PC-3 (cell line): ENCODE results near the gene PPFIBP2. TPM values are rescaled to one million over a fixed set of nuclear protein-coding genes. Genes with fewer than 3 reads are reported as not detected.

Experiments
- ATAC-seq: fragments of 200-7000 bp; cut with Tn5 transposase; 2 replicates; pipeline ENCODE4 v1.9.1; 2020; ENCODE audit warnings: mild to moderate bottlenecking, moderate library complexity
- BruUV-seq: library from RNA; stranded (reverse); fragments of 400-500 nt; replicated peaks from 2 replicates; lab custom pipeline; 2021; lab: Mats Ljungman, UMichigan
- CTCF ChIA-PET: fragments of 300-600 bp; sonication (Branson Sonifier 250); formaldehyde crosslinking; loops from one replicate; lab custom pipeline; 2022; ENCODE audit warnings: antibody characterized with exemption; lab: Charles Lee
- POLR2A ChIA-PET: fragments of 300-600 bp; sonication (Branson Sonifier 250); formaldehyde crosslinking; loops from one replicate; lab custom pipeline; 2022; ENCODE audit warnings: antibody characterized with exemption; ENCODE audit not compliant: unreplicated experiment; lab: Charles Lee
- DNase-seq: peaks from one replicate; pipeline ENCODE4 v3.0.0-alpha.2; 2015
- H2AFZ ChIP-seq: fragments of 300-600 bp; sonication (generic); 2 replicates; pipeline ENCODE4 v1.6.0; 2016; ENCODE audit warnings: antibody characterized with exemption, low read length
- H3F3A ChIP-seq: fragments of 300-600 bp; sonication (generic); one replicate; pipeline ENCODE4 v1.6.0; 2017; ENCODE audit warnings: antibody characterized with exemption, low read length, control low read depth, mild to moderate bottlenecking; ENCODE audit not compliant: unreplicated experiment
- H3K27ac ChIP-seq: fragments of 300-600 bp; sonication (generic); 2 replicates; pipeline ENCODE4 v1.5.1; 2016; ENCODE audit warnings: mild to moderate bottlenecking, low read length
- H3K27me3 ChIP-seq: fragments of 300-600 bp; sonication (generic); 2 replicates; pipeline ENCODE4 v1.6.1; 2016; ENCODE audit warnings: low read length, mixed read lengths
- H3K36me3 ChIP-seq: fragments of 300-600 bp; sonication (generic); 2 replicates; pipeline ENCODE4 v1.6.1; 2016; ENCODE audit warnings: low read depth, mixed run types, low read length, mixed read lengths
- H3K4me1 ChIP-seq: fragments of 300-600 bp; sonication (generic); 2 replicates; pipeline ENCODE4 v1.5.1; 2016; ENCODE audit warnings: low read length; ENCODE audit not compliant: insufficient read depth
- H3K4me2 ChIP-seq: fragments of 300-600 bp; sonication (generic); 2 replicates; pipeline ENCODE4 v1.6.0; 2016; ENCODE audit warnings: low read length
- H3K4me3 ChIP-seq: fragments of 300-600 bp; sonication (generic); 2 replicates; pipeline ENCODE4 v1.5.1; 2016; ENCODE audit warnings: mild to moderate bottlenecking, low read length, mixed read lengths
- H3K79me2 ChIP-seq: fragments of 300-600 bp; sonication (generic); 2 replicates; pipeline ENCODE4 v1.6.1; 2017; ENCODE audit warnings: low read length, mixed read lengths
- H3K9ac ChIP-seq: fragments of 300-600 bp; sonication (generic); 2 replicates; pipeline ENCODE4 v1.6.0; 2016; ENCODE audit warnings: mild to moderate bottlenecking, low read length
- H3K9me2 ChIP-seq: fragments of 300-600 bp; sonication (generic); replicated peaks from 2 replicates; pipeline ENCODE4 v1.6.1; 2016; ENCODE audit warnings: mixed run types, low read length, mixed read lengths
- H3K9me3 ChIP-seq: fragments of 300-600 bp; sonication (generic); 2 replicates; pipeline ENCODE4 v1.6.1; 2016; ENCODE audit warnings: low read length, mixed read lengths
- H4K20me1 ChIP-seq: fragments of 300-600 bp; sonication (generic); 2 replicates; pipeline ENCODE4 v1.6.1; 2016; ENCODE audit warnings: low read length, mixed read lengths
- CTCF ChIP-seq: fragments of 300-600 bp; sonication (generic); conservative IDR thresholded peaks from 2 replicates; pipeline ENCODE4 v1.5.1; 2017; ENCODE audit warnings: antibody characterized with exemption, low read depth, mild to moderate bottlenecking, low read length
- EZH2 ChIP-seq: fragments of 300-600 bp; sonication (generic); IDR thresholded peaks from one replicate; pipeline ENCODE4 v1.6.1; 2017; ENCODE audit warnings: antibody characterized with exemption, mild to moderate bottlenecking, low read length; ENCODE audit not compliant: unreplicated experiment
- EZH2phosphoT487 ChIP-seq: fragments of 300-600 bp; sonication (generic); IDR thresholded peaks from 2 replicates; pipeline ENCODE4 v1.6.1; 2018; ENCODE audit warnings: mild to moderate bottlenecking, antibody characterized with exemption, low read length, borderline replicate concordance
- intact Hi-C: fragments of 100-400 bp; cut with micrococcal nuclease; formaldehyde crosslinking; loops from 2 replicates; pipeline ENCODE4 v1.9.0; 2023
- total RNA-seq: library from RNA; depleted of rRNA; stranded (reverse); fragments of >200 nt; gene quantifications from 2 replicates; pipeline ENCODE4 v1.2.3, GENCODE V29; 2014

The PPFIBP2 gene
- total RNA-seq, 1 experiment from 2014 or later, result 3.2 TPM

- no peaks in the 10 kb centered on the region for H3F3A ChIP-seq
- POLR2A ChIA-PET, result no interaction called here
- TF ChIP-seq EZH2, result no peak
- TF ChIP-seq CTCF, result no peak
- TF ChIP-seq EZH2phosphoT487, result no peak
- CTCF ChIA-PET, result interaction anchor here (0.8 kb wide), 1 partner anchor 37 kb away, joined by 4 read pairs; no protein-coding TSS in a partner anchor
- no peak overlapping the region for H3K4me2 ChIP-seq
- peaks cover 23% of the 10 kb centered on the region for H3K27me3 ChIP-seq
- H3K27ac ChIP-seq, result no peak overlapping the region
- H3K4me1 ChIP-seq, result no peaks in the 10 kb centered on the region
- H3K36me3 ChIP-seq, result no peaks in the 10 kb centered on the region
- no peaks in the 10 kb centered on the region for H4K20me1 ChIP-seq
- no peaks in the 10 kb centered on the region for H3K9me2 ChIP-seq
- no peak for DNase-seq
- intact Hi-C loops, result loop anchor here (5.0 kb wide), 1 partner anchor 180 kb away; the partner anchor contains the start of gene PPFIBP2
- no TSS peak for BruUV-seq
- no peak for ATAC-seq
- H3K4me3 ChIP-seq, result no peak overlapping the region
- H3K9me3 ChIP-seq, result no peaks in the 10 kb centered on the region
- no peak overlapping the region for H3K9ac ChIP-seq
- H3K79me2 ChIP-seq, result no peaks in the 10 kb centered on the region
- H2AFZ ChIP-seq, result no peak overlapping the region
These were observed 178.1 kb downstream of the PPFIBP2 start for GRCh38 chr11:7691759-7692350.

GRCh38 chr11:7692426-7692825 is 178.6 kb downstream of the PPFIBP2 start:
- Histone ChIP-seq H3K4me2 (no peak overlapping the region), H3K27ac (no peak overlapping the region), H3K27me3 (peaks cover 26% of the 10 kb centered on the region), H3K4me3 (no peak overlapping the region), H4K20me1 (no peaks in the 10 kb centered on the region), H3K36me3 (no peaks in the 10 kb centered on the region), H3K9me2 (no peaks in the 10 kb centered on the region), H3K4me1 (no peaks in the 10 kb centered on the region), H3K9me3 (no peaks in the 10 kb centered on the region), H3K9ac (no peak overlapping the region), H3K79me2 (no peaks in the 10 kb centered on the region), H2AFZ (no peak overlapping the region), H3F3A (no peaks in the 10 kb centered on the region)
- intact Hi-C loops, result loop anchor here (5.0 kb wide), 1 partner anchor 180 kb away; the partner anchor contains the start of gene PPFIBP2
- POLR2A ChIA-PET, result no interaction called here
- no peak for DNase-seq
- no peak for ATAC-seq
- CTCF ChIA-PET, result interaction anchor here (0.8 kb wide), 1 partner anchor 36 kb away, joined by 4 read pairs; no protein-coding TSS in a partner anchor
- TF ChIP-seq EZH2phosphoT487, result no peak
- TF ChIP-seq CTCF, result no peak
- no TSS peak for BruUV-seq

GRCh38 chr11:7694235-7694634 is 180.4 kb downstream of the PPFIBP2 start:
- Histone ChIP-seq H3K36me3 (no peaks in the 10 kb centered on the region), H3K4me3 (peak overlapping the region; percentile 55; the same call in 1 of the 2 replicates), H3F3A (no peaks in the 10 kb centered on the region), H3K9me2 (no peaks in the 10 kb centered on the region), H2AFZ (peak overlapping the region; percentile 15; the same call in 1 of the 2 replicates), H3K27me3 (peaks cover 43% of the 10 kb centered on the region), H3K4me1 (no peaks in the 10 kb centered on the region), H3K27ac (no peak overlapping the region), H3K4me2 (peak overlapping the region; percentile 66), H3K9me3 (no peaks in the 10 kb centered on the region), H4K20me1 (no peaks in the 10 kb centered on the region), H3K79me2 (no peaks in the 10 kb centered on the region), H3K9ac (no peak overlapping the region)
- no peak for TF ChIP-seq CTCF
- TF ChIP-seq EZH2, result no peak
- TF ChIP-seq EZH2phosphoT487, result no peak
- CTCF ChIA-PET, result interaction anchor here (0.6 to 0.7 kb wide), 2 partner anchors 123 to 1447 kb away, joined by 8 to 9 read pairs; no protein-coding TSS in a partner anchor
- ATAC-seq (peak; percentile 11; the same call in 1 of the 2 replicates), DNase-seq (no peak)
- intact Hi-C loops, result loop anchor here (1.0 to 5.0 kb wide), 3 partner anchors 123 to 595 kb away; partner anchors contain the start of gene PPFIBP2
- POLR2A ChIA-PET, result no interaction called here
- BruUV-seq, result no TSS peak
